Measurements from ENCODE around the gene BMP6.

BMP6 gene

GRCh38 chr6:7691675-7692452 is 34.0 kb upstream of the BMP6 start:
- no peak overlapping the region for H3K27ac ChIP-seq (ENCODE audit: low read length)
- no peak for DNase-seq
- no peak overlapping the region for H3K4me3 ChIP-seq (ENCODE audit: low read length)

GRCh38 chr6:7692453-7692784 is 33.5 kb upstream of the BMP6 start:
- Histone ChIP-seq H3K4me2 (ENCODE audit: low read depth, low read length) (no peak overlapping the region), H3F3A (ENCODE audit: insufficient read depth, low read length) (no peaks in the 10 kb centered on the region), H3K79me2 (ENCODE audit: low read length) (no peaks in the 10 kb centered on the region), H3K9me3 (replicated peaks; ENCODE audit: insufficient read depth, low read length) (no peaks in the 10 kb centered on the region), H3K9me2 (replicated peaks; ENCODE audit: insufficient read depth, low read length) (no peaks in the 10 kb centered on the region), H3K27ac (ENCODE audit: low read length) (no peak overlapping the region), H2AFZ (ENCODE audit: low read length) (no peak overlapping the region), H3K4me1 (ENCODE audit: low read length) (0 out of 2 replicates have a peak, but pooled peaks cover 4% of the 10 kb centered on the region), H3K4me3 (ENCODE audit: low read length) (no peak overlapping the region), H4K20me1 (ENCODE audit: insufficient read depth, low read length) (no peaks in the 10 kb centered on the region), H3K36me3 (replicated peaks; ENCODE audit: insufficient read depth, low read length) (no peaks in the 10 kb centered on the region), H3K9ac (ENCODE audit: low read length) (no peak overlapping the region), H3K27me3 (replicated peaks; ENCODE audit: insufficient read depth, low read length) (no peaks in the 10 kb centered on the region)
- no peak for DNase-seq
- TF ChIP-seq EZH2 (optimal IDR thresholded peaks at IDR 0.05; ENCODE audit: low read depth, low read length) (no peak), CTCF (IDR thresholded peaks at IDR 0.05; ENCODE audit: low read length) (no peak), EZH2phosphoT487 (IDR thresholded peaks at IDR 0.05; ENCODE audit: low read length) (no peak)

More at GRCh38 chr6:7691675-7692452, 34.0 kb upstream of the BMP6 start:
- Histone ChIP-seq H3K4me2 (ENCODE audit: low read depth, low read length) (no peak overlapping the region), H3K4me1 (ENCODE audit: low read length) (0 out of 2 replicates have a peak, but pooled peaks cover 4% of the 10 kb centered on the region), H2AFZ (ENCODE audit: low read length) (no peak overlapping the region), H3K36me3 (replicated peaks; ENCODE audit: insufficient read depth, low read length) (no peaks in the 10 kb centered on the region), H3K9me3 (replicated peaks; ENCODE audit: insufficient read depth, low read length) (no peaks in the 10 kb centered on the region), H3K79me2 (ENCODE audit: low read length) (no peaks in the 10 kb centered on the region), H3F3A (ENCODE audit: insufficient read depth, low read length) (no peaks in the 10 kb centered on the region), H3K9me2 (replicated peaks; ENCODE audit: insufficient read depth, low read length) (no peaks in the 10 kb centered on the region), H3K27me3 (replicated peaks; ENCODE audit: insufficient read depth, low read length) (no peaks in the 10 kb centered on the region), H4K20me1 (ENCODE audit: insufficient read depth, low read length) (no peaks in the 10 kb centered on the region), H3K9ac (ENCODE audit: low read length) (no peak overlapping the region)
- TF ChIP-seq EZH2 (optimal IDR thresholded peaks at IDR 0.05; ENCODE audit: low read depth, low read length) (no peak), EZH2phosphoT487 (IDR thresholded peaks at IDR 0.05; ENCODE audit: low read length) (no peak)

GRCh38 chr6:7693827-7694226 is 32.1 kb upstream of the BMP6 start:
- no peak overlapping the region for H2AFZ ChIP-seq (ENCODE audit: low read length)
- H3K9ac ChIP-seq (ENCODE audit: low read length), result no peak overlapping the region
- no peaks in the 10 kb centered on the region for H3K36me3 ChIP-seq (replicated peaks; ENCODE audit: insufficient read depth, low read length)
- H3K9me3 ChIP-seq (replicated peaks; ENCODE audit: insufficient read depth, low read length), result no peaks in the 10 kb centered on the region
- no peak overlapping the region for H3K27ac ChIP-seq (ENCODE audit: low read length)
- no peaks in the 10 kb centered on the region for H3K9me2 ChIP-seq (replicated peaks; ENCODE audit: insufficient read depth, low read length)
- no peak overlapping the region for H3K4me3 ChIP-seq (ENCODE audit: low read length)
- DNase-seq, result no peak
- H3K4me1 ChIP-seq (ENCODE audit: low read length), result 0 out of 2 replicates have a peak, but pooled peaks cover 4% of the 10 kb centered on the region
- H3K4me2 ChIP-seq (ENCODE audit: low read depth, low read length), result no peak overlapping the region
- no peaks in the 10 kb centered on the region for H3K27me3 ChIP-seq (replicated peaks; ENCODE audit: insufficient read depth, low read length)
- no peaks in the 10 kb centered on the region for H4K20me1 ChIP-seq (ENCODE audit: insufficient read depth, low read length)
- H3F3A ChIP-seq (ENCODE audit: insufficient read depth, low read length), result no peaks in the 10 kb centered on the region
- TF ChIP-seq EZH2phosphoT487 (IDR thresholded peaks at IDR 0.05; ENCODE audit: low read length) (no peak), CTCF (IDR thresholded peaks at IDR 0.05; ENCODE audit: low read length) (no peak), EZH2 (optimal IDR thresholded peaks at IDR 0.05; ENCODE audit: low read depth, low read length) (no peak)
- no peaks in the 10 kb centered on the region for H3K79me2 ChIP-seq (ENCODE audit: low read length)

DNA sequence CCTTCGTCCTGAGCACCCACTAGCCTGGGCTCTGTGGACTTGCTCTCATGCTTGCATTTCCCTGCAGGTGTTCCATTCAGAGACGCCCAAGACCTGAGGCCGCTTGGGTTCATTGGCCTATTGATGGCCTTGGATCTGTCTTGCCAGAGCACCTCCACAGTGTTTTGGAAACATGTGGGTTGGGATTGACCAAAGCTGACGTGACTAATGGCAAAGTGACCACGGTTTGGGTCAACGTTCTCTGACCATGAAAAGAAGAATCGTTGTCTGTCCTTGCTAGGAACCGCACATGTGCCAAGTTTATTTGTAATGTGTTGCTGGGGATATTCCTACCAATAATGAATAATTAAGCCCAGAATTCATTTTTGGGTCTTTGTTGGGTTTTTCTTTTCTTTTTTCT is 29.8 kb upstream of the BMP6 start:
- no peaks in the 10 kb centered on the region for H3K4me1 ChIP-seq (ENCODE audit: low read length)
- H3K79me2 ChIP-seq (ENCODE audit: low read length), result no peaks in the 10 kb centered on the region
- no peak overlapping the region for H2AFZ ChIP-seq (ENCODE audit: low read length)
- H3F3A ChIP-seq (ENCODE audit: insufficient read depth, low read length), result no peaks in the 10 kb centered on the region
- H3K27ac ChIP-seq (ENCODE audit: low read length), result no peak overlapping the region
- no peak overlapping the region for H3K9ac ChIP-seq (ENCODE audit: low read length)
- H3K9me3 ChIP-seq (replicated peaks; ENCODE audit: insufficient read depth, low read length), result no peaks in the 10 kb centered on the region
- no peak for TF ChIP-seq CTCF (IDR thresholded peaks at IDR 0.05; ENCODE audit: low read length)
- DNase-seq, result no peak
- H3K36me3 ChIP-seq (replicated peaks; ENCODE audit: insufficient read depth, low read length), result no peaks in the 10 kb centered on the region
- no peaks in the 10 kb centered on the region for H4K20me1 ChIP-seq (ENCODE audit: insufficient read depth, low read length)
- no peaks in the 10 kb centered on the region for H3K27me3 ChIP-seq (replicated peaks; ENCODE audit: insufficient read depth, low read length)
- H3K4me3 ChIP-seq (ENCODE audit: low read length), result no peak overlapping the region
- H3K9me2 ChIP-seq (replicated peaks; ENCODE audit: insufficient read depth, low read length), result no peaks in the 10 kb centered on the region
- no peak overlapping the region for H3K4me2 ChIP-seq (ENCODE audit: low read depth, low read length)

Data from MM.1S (cell line).